Measurements from ENCODE around the gene ESAM.

GRCh38 chr11:124791626-124792341, 29.7 kb upstream of the ESAM start:
- TF ChIP-seq, protein P1, sequence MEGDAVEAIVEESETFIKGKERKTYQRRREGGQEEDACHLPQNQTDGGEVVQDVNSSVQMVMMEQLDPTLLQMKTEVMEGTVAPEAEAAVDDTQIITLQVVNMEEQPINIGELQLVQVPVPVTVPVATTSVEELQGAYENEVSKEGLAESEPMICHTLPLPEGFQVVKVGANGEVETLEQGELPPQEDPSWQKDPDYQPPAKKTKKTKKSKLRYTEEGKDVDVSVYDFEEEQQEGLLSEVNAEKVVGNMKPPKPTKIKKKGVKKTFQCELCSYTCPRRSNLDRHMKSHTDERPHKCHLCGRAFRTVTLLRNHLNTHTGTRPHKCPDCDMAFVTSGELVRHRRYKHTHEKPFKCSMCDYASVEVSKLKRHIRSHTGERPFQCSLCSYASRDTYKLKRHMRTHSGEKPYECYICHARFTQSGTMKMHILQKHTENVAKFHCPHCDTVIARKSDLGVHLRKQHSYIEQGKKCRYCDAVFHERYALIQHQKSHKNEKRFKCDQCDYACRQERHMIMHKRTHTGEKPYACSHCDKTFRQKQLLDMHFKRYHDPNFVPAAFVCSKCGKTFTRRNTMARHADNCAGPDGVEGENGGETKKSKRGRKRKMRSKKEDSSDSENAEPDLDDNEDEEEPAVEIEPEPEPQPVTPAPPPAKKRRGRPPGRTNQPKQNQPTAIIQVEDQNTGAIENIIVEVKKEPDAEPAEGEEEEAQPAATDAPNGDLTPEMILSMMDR (IDR thresholded peaks at IDR 0.05) = no peak
- TF ChIP-seq POLR2A (IDR thresholded peaks at IDR 0.05) = no peak

Data from right lobe of liver (tissue), 4 donors.